Stimulated activated naive CD8-positive, alpha-beta T cell treated with anti-CD3 and anti-CD28 coated beads, Interleukin-15, Interleukin-2, amounts not matched to agents 100 ng/mL and 50 ng/mL, for 24 hours (primary cell): ENCODE data around the gene SNCA.

Experiments used
- H3K27ac Mint-ChIP-seq: one replicate; pipeline ENCODE4 v1.8.0; 2021; ENCODE audit warnings: mild to moderate bottlenecking, mixed read lengths
- H3K27me3 Mint-ChIP-seq: one replicate; pipeline ENCODE4 v1.8.0; 2021; ENCODE audit warnings: mixed read lengths
- H3K36me3 Mint-ChIP-seq: one replicate; pipeline ENCODE4 v1.8.0; 2021; ENCODE audit warnings: low read depth, mixed read lengths
- H3K4me1 Mint-ChIP-seq: one replicate; pipeline ENCODE4 v1.8.0; 2021; ENCODE audit warnings: low read depth, mixed read lengths
- H3K4me3 Mint-ChIP-seq: one replicate; pipeline ENCODE4 v1.8.0; 2021; ENCODE audit warnings: mild to moderate bottlenecking, mixed read lengths
- H3K9me3 Mint-ChIP-seq: one replicate; pipeline ENCODE4 v1.8.0; 2021; ENCODE audit warnings: mixed read lengths

The SNCA gene

DNA sequence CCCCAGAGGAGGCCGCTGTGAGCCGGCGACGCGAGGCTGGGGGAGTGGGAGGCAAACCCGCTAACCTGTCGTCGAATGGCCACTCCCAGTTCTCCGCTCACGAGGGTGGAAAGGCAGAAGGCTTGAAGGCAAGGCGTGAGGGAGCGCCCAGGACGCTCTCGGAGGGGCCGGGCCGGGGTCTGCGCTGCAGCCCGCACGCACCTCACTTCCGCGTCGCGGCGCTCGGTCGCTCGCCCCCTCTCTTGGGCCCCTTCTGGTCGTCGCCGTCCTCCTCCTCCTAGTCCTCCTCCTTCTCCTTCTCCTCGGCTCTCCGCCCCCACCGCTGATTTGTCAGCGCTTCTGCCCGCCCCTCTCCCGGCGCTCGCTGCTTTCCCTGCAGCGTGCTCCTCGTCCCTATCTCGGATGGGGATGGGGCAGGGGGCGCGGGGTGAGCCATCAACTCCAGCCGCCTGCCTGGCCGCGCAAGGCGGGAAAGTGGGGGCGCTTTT lies at the start of gene SNCA:
Gene SNCA, minus strand, starts transcription at position 265 of the 488 bp plus-strand sequence. CDS start 1,494 bp downstream, outside the sequence.
- no peak within 1 kb of the TSS for H3K27ac Mint-ChIP-seq
- peaks cover 83% of the 10 kb centered on the region for H3K27me3 Mint-ChIP-seq
- peak within 1 kb of the TSS; percentile 72 for H3K4me3 Mint-ChIP-seq

DNA sequence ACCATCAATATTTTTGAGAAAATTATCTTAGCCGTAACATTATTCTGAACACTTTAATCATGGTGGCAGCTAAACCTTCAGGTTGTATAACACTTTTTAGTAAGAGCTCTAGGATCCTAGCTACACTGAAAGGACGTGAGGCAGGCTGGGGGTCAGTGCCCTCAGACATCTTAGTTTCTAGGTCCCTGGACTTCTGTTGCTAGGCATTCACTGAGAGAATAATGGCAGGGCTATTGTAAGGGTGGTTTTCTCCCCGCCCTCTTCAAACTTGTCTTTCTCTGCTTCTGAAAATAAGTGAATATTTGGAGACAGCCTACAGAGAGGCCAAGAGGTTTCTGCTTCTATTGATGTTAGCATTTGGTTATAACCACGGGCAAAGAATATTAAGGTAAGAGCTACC lies 42.3 kb upstream of the SNCA start:
- Mint-ChIP-seq H3K36me3 (no peaks in the 10 kb centered on the region), H3K27ac (no peak overlapping the region), H3K9me3 (no peaks in the 10 kb centered on the region), H3K4me3 (no peak overlapping the region), H3K27me3 (peaks cover 4% of the 10 kb centered on the region), H3K4me1 (peaks cover 9% of the 10 kb centered on the region)

More for the DNA sequence above, at the start of gene SNCA:
- H3K9me3 Mint-ChIP-seq: no peaks in the 10 kb centered on the region
- peaks cover 19% of the 10 kb centered on the region for H3K4me1 Mint-ChIP-seq
- H3K36me3 Mint-ChIP-seq: no peaks in the 10 kb centered on the region

GRCh38 chr4:89878611-89879010 lies 41.6 kb upstream of the SNCA start:
- Mint-ChIP-seq H3K4me1 (peaks cover 9% of the 10 kb centered on the region), H3K9me3 (no peaks in the 10 kb centered on the region), H3K4me3 (no peak overlapping the region), H3K27me3 (peaks cover 4% of the 10 kb centered on the region), H3K27ac (no peak overlapping the region), H3K36me3 (no peaks in the 10 kb centered on the region)

DNA sequence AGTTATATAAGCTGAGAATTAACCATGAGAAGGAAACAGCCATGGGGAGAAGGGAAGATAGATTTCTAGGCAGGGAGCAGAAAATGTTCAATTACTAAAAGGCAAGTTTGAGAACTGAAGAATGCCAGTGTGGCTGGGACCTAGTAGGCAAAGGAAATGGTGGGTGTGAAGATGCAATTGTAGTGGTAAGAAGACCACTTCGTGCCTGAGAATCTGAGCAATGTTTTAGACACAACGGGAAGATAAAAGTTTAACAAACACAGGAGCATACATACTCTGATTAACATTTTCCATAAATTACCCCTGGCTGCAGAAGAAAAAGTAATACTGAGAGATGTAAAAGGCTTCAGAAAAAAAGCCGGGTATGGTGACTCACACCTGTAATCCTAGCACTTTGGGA lies 39.6 kb upstream of the SNCA start:
- Mint-ChIP-seq H3K4me3 (no peak overlapping the region), H3K36me3 (no peaks in the 10 kb centered on the region), H3K9me3 (no peaks in the 10 kb centered on the region), H3K27me3 (peaks cover 4% of the 10 kb centered on the region), H3K27ac (peak overlapping the region; percentile 36), H3K4me1 (peaks cover 9% of the 10 kb centered on the region)

DNA sequence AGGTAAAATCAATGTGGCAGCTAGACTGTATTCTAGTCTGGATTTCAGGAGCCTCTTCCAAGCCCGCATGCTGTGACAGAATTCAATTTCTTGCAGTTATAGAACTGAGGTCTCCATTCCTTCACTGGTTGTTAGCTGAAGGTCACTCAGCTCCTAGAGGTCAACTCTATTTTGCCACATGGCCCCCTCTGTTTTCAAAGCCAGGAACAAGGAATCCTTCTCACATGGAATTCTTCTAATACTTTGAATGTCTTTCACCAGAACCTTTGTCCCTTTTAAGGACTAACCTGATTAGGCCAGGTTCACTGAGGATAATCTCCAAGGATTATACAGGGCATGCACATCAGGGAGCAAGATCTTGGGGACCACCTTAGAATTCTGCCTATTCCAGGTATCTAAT lies 34.2 kb upstream of the SNCA start:
- H3K27ac Mint-ChIP-seq: no peak overlapping the region
- peaks cover 5% of the 10 kb centered on the region for H3K27me3 Mint-ChIP-seq
- H3K4me3 Mint-ChIP-seq: no peak overlapping the region
- H3K9me3 Mint-ChIP-seq: peaks cover 5% of the 10 kb centered on the region
- H3K36me3 Mint-ChIP-seq: no peaks in the 10 kb centered on the region
- peaks cover 4% of the 10 kb centered on the region for H3K4me1 Mint-ChIP-seq

GRCh38 chr4:89868999-89869589 lies 32.1 kb upstream of the SNCA start:
- Mint-ChIP-seq H3K27ac (no peak overlapping the region), H3K9me3 (peaks cover 5% of the 10 kb centered on the region), H3K4me1 (no peaks in the 10 kb centered on the region), H3K27me3 (peaks cover 10% of the 10 kb centered on the region), H3K36me3 (no peaks in the 10 kb centered on the region), H3K4me3 (no peak overlapping the region)

DNA sequence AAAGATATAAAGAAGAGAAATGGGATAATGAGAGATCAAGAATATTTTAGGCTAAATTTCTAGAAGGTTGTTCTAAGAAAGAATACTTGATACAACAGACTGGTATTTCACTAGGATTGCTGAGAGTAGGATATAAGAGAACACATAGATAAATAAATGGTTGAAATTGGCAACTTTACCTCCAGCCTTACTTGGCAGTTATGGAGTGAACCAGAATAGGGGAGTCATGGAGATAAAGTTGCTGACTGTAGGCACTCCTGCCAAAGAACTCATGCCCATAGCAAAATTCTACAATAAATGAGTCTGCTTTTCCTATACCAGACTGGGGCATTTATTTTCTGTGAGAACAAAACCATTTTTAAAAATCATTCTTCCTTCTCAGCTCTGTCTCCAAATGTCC lies 31.3 kb upstream of the SNCA start:
- H3K4me1 Mint-ChIP-seq: no peaks in the 10 kb centered on the region
- no peak overlapping the region for H3K27ac Mint-ChIP-seq
- H3K4me3 Mint-ChIP-seq: no peak overlapping the region
- H3K36me3 Mint-ChIP-seq: no peaks in the 10 kb centered on the region
- peaks cover 12% of the 10 kb centered on the region for H3K27me3 Mint-ChIP-seq
- H3K9me3 Mint-ChIP-seq: peaks cover 5% of the 10 kb centered on the region

GRCh38 chr4:89863533-89863932 lies 26.6 kb upstream of the SNCA start:
- Mint-ChIP-seq H3K4me3 (no peak overlapping the region), H3K27ac (no peak overlapping the region), H3K27me3 (peaks cover 19% of the 10 kb centered on the region), H3K4me1 (no peaks in the 10 kb centered on the region), H3K36me3 (no peaks in the 10 kb centered on the region), H3K9me3 (peaks cover 5% of the 10 kb centered on the region)

DNA sequence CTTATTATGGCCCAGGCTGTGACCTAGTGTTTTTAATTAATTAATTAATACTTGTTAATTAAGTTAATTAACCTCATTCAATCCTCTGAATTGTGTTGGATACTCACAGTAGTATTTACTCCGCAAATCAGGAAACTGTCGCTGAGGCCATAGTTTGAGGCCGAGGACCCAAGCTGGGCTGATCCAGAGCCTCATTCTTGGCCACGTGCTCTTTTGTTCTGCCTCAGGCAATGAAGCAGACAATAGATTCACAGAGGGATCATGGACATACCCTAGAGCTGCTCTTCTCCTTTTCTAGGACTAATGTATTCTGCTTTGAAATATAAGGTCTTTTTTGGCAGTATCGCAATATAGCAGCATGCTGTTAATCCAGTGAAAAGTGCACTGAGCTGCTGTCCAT lies 24.0 kb upstream of the SNCA start:
- Mint-ChIP-seq H3K4me1 (no peaks in the 10 kb centered on the region), H3K4me3 (no peak overlapping the region), H3K9me3 (no peaks in the 10 kb centered on the region), H3K27ac (no peak overlapping the region), H3K36me3 (no peaks in the 10 kb centered on the region), H3K27me3 (peaks cover 19% of the 10 kb centered on the region)

GRCh38 chr4:89855236-89855635 lies 18.3 kb upstream of the SNCA start:
- Mint-ChIP-seq H3K9me3 (peaks cover 1% of the 10 kb centered on the region), H3K27me3 (peaks cover 14% of the 10 kb centered on the region), H3K36me3 (no peaks in the 10 kb centered on the region), H3K27ac (no peak overlapping the region), H3K4me3 (no peak overlapping the region), H3K4me1 (no peaks in the 10 kb centered on the region)

DNA sequence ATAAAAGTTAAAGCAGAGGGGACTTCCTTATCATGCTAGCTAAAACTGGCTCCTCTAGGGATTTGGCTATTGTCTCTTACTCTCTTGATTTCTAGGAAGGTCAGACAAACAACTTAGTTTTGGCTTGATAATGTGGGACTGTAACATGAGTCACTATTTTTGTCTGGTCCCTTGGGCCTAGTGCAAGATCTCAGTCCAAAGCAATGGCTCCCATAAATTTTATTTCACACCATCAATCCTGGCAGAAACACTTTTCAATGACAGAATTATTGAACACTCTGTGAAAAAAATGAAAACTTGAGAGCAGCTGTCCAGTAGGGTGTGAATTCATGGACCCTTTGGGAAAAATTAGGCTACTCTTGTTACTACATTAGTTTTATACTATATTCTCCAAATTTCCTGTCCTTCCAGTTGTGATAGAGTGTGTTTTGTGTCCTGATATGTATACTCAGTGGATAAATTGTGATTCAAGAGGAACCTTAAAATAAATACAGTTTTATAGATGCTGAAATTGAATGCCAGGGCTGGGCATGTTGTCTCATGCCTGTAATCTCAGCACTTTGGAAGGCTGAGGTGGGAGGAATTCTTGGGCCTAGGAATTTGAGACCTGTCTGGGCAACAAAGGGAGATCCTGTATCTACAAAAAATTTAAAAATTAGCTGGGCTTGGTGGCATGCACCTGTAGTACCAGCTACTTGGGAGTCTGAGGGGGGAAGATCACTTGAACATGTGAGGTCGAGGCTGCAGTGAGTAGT lies 10.8 kb upstream of the SNCA start:
- Mint-ChIP-seq H3K9me3 (peaks cover 7% of the 10 kb centered on the region), H3K27me3 (no peaks in the 10 kb centered on the region), H3K4me1 (no peaks in the 10 kb centered on the region), H3K4me3 (no peak overlapping the region), H3K36me3 (no peaks in the 10 kb centered on the region), H3K27ac (no peak overlapping the region)

- peaks cover 19% of the 10 kb centered on the region for H3K4me1 Mint-ChIP-seq
Measured at GRCh38 chr4:89839558-89839957, 2.6 kb upstream of the SNCA start.

DNA sequence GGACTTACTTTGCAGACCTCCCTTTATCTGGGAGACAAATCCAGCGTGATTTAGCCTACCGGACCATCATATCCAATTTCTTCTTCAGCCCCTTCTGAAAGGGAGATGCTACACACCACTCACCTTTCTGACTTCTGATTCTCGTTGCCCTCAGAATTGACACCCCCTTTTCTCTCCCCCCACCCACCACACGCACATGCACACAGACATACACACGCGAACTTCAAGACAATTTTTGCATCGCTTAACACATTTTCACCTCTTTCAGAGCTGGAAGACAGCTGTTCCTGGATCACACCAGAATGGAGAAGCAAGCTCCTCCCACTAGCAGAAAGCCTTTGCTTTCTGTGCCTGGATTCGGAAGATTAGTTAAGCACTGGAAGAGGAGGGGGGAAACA lies 1.0 kb upstream of the SNCA start:
- no peaks in the 10 kb centered on the region for H3K36me3 Mint-ChIP-seq
- H3K4me3 Mint-ChIP-seq: peak overlapping the region; percentile 72
- H3K4me1 Mint-ChIP-seq: peaks cover 19% of the 10 kb centered on the region
- H3K27ac Mint-ChIP-seq: no peak overlapping the region
- no peaks in the 10 kb centered on the region for H3K9me3 Mint-ChIP-seq
- H3K27me3 Mint-ChIP-seq: peaks cover 78% of the 10 kb centered on the region

More at GRCh38 chr4:89839558-89839957, 2.6 kb upstream of the SNCA start:
- H3K27me3 Mint-ChIP-seq: peaks cover 66% of the 10 kb centered on the region
- H3K36me3 Mint-ChIP-seq: no peaks in the 10 kb centered on the region
- H3K9me3 Mint-ChIP-seq: no peaks in the 10 kb centered on the region
- H3K4me3 Mint-ChIP-seq: no peak overlapping the region
- no peak overlapping the region for H3K27ac Mint-ChIP-seq

DNA sequence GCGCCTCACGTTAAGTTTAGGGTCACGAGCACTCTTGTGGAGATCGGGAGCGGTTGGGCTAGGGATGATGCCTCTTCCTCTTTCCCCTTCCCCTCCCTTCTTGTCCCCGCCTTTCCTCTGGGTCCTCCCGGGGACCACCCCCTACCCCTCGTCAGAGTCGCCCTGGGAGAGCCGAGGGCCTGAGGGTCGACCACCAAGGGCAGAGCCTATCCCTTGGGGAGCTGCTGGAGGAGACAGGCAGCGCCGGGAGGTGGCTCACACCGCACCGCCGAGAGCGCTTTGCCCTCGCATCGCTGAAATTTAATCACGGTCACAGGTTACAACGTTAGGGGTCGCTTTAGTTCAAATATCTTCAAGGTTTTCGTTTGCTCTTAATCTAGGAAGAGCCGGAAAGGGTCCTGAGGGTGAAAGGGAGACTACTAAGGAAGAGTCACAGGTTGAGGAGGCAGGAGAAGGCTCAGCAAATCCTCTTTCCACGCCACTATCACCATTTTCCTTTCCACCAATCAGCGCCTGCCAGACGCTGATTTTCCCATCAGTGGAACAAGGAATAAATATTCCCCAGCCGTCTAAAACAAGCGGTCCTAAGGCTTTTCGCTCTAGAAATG lies 528 bp upstream of the SNCA start:
- Mint-ChIP-seq H3K36me3 (no peaks in the 10 kb centered on the region), H3K27me3 (peaks cover 80% of the 10 kb centered on the region), H3K4me3 (peak overlapping the region; percentile 72), H3K27ac (no peak overlapping the region), H3K9me3 (no peaks in the 10 kb centered on the region), H3K4me1 (peaks cover 19% of the 10 kb centered on the region)

- Mint-ChIP-seq H3K27me3 (peaks cover 77% of the 10 kb centered on the region), H3K4me1 (peaks cover 19% of the 10 kb centered on the region), H3K27ac (no peak overlapping the region)
Measured at GRCh38 chr4:89836031-89836745, 773 bp downstream of the SNCA start.

More at GRCh38 chr4:89836031-89836745, 773 bp downstream of the SNCA start:
- H3K36me3 Mint-ChIP-seq: no peaks in the 10 kb centered on the region
- no peaks in the 10 kb centered on the region for H3K9me3 Mint-ChIP-seq
- H3K4me3 Mint-ChIP-seq: peak overlapping the region; percentile 72
